Activated naive CD8-positive, alpha-beta T cell (primary cell): ENCODE data around the gene SULT4A1.

Experiments used
- H3K27ac Mint-ChIP-seq: one replicate; pipeline ENCODE4 v1.8.0; 2021; ENCODE audit warnings: mixed read lengths
- H3K27me3 Mint-ChIP-seq: one replicate; pipeline ENCODE4 v1.8.0; 2021; ENCODE audit warnings: mixed read lengths
- H3K36me3 Mint-ChIP-seq: one replicate; pipeline ENCODE4 v1.8.0; 2021; ENCODE audit warnings: mixed read lengths
- H3K4me1 Mint-ChIP-seq: one replicate; pipeline ENCODE4 v1.8.0; 2021; ENCODE audit warnings: low read depth, mixed read lengths
- H3K4me3 Mint-ChIP-seq: one replicate; pipeline ENCODE4 v1.8.0; 2021; ENCODE audit warnings: mild to moderate bottlenecking, mixed read lengths
- H3K9me3 Mint-ChIP-seq: one replicate; pipeline ENCODE4 v1.8.0; 2021; ENCODE audit warnings: low read depth, mixed read lengths

Gene SULT4A1

DNA sequence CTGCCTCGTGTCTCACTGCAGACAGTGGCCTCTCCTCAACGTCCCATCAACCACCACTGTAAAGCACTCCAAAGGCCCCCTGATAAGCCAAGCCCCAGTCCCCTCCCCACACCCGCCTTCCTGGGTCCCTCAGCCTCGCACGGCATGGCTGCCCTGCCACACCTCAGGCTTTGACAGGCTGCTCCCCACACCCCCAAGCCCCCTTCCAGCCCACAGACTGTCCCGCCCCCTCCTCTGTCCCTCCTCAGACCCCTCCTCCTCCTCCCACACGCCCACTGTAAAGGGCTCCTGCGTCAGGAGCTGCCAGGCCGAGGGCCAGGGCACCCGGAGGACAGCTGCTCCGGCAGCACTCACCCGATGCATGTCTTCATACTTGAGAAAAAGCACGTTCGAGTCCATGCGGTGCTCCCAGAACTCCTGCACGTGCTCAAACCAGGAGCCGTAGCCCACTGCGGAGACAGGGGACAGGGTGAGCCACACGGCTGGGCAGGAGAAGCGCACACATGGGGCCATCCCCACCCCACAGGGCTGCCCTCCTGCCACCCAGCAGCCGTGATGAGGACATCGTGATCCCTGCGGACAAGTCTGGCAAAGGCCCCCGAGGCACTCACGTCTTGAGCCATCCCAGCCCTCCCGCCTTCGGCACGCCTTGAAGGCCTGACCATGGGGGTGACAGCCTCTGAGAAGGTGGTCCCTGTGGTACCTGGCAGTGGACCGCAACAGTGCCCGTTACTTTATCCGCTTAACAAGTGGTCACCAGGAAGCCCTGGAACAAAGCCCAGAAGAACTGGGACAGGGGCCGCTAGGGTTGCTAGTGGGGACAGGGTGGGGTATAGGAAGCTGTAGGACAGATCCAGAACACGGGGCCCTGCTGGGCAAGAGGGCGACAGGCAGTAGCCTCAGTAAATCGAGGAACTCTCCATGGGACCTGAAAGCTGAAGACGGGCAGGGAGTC is 28.8 kb downstream of the SULT4A1 start:
- Mint-ChIP-seq H3K4me3 (no peak overlapping the region), H3K4me1 (no peaks in the 10 kb centered on the region), H3K36me3 (no peaks in the 10 kb centered on the region), H3K9me3 (no peaks in the 10 kb centered on the region), H3K27ac (no peak overlapping the region), H3K27me3 (no peaks in the 10 kb centered on the region)

DNA sequence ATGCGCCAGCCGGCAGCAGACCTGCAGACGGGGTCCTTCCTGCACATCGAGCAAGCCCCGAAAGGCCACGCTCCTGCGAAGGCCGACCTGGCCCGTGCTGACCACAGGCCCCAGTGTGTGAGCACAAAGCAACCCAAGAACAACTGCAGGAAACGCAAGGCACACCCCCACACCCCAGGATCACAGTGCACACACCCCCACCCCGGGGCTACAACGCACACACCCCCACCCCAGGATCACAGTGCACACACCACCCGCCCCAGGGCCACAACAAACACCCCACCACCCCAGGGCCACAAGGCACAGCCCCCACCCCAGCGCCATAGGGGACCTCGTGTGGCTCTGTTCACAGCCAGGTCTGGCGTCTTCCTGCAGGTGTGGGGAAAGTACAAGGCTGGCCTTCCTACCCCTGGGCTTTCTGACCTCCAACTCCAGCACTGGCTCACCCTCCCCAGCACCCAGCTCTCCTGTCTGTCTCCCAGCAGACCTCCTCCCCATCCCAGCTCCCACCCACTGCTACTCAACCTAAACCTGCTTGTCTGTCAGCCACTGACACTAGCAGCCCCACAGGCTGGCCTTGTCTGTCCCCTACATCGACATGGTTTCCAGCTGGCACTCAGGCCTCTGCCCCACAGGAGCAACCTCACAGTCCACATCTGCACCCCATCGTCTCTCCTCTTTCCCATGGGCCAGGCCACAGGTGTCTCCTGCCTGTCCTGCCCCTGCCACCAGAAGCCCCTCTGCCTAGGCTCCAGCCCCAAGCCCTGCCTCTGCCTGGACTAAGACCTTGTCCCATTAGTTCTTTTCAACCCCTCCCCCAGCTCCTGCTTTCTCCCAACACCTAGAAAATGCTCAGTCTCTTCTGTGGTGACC is 29.7 kb downstream of the SULT4A1 start:
- no peaks in the 10 kb centered on the region for H3K4me1 Mint-ChIP-seq
- H3K36me3 Mint-ChIP-seq, result no peaks in the 10 kb centered on the region
- no peaks in the 10 kb centered on the region for H3K27me3 Mint-ChIP-seq
- no peak overlapping the region for H3K4me3 Mint-ChIP-seq
- H3K9me3 Mint-ChIP-seq, result no peaks in the 10 kb centered on the region
- no peak overlapping the region for H3K27ac Mint-ChIP-seq

DNA sequence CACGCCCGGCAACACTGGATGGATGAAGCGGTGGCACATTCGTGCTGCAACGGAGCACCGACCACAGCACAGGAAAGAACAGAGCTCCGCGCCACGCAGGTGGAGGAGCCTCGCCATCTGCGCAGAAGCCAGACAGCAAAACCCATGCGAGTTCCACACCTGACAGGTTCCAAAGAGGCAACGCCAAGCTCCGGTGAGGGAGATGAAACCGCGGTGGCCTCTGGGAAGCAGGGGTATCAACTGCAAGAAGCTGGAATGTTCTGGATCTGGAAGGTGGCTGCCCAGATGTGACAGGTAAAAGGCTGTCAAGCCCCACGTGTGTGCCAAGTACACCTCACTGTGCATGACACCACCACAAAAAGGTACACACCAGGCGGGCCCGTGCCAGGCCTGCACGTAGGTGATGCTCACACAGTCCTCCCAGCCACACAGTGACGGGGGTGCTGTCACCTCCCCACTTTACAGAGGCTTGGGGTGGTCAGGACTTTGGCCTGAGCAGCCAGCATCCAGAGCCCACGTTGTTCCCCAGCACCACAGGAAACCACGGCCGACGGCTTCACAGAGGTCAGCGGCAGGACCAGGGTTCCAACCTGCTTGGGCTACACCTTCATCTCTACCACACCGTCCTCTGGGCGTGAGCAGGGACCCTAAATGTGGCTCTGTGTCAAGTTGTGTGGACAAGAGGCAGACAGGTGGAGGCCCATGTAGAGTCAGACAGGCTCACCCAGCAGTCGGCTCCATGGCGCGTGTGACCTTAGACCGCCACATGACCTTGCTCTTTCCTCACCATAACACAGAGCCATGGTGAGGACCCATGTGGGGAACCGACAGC is 30.5 kb downstream of the SULT4A1 start:
- H3K27me3 Mint-ChIP-seq, result no peaks in the 10 kb centered on the region
- no peaks in the 10 kb centered on the region for H3K36me3 Mint-ChIP-seq
- H3K27ac Mint-ChIP-seq, result no peak overlapping the region
- no peak overlapping the region for H3K4me3 Mint-ChIP-seq
- no peaks in the 10 kb centered on the region for H3K9me3 Mint-ChIP-seq
- no peaks in the 10 kb centered on the region for H3K4me1 Mint-ChIP-seq

DNA sequence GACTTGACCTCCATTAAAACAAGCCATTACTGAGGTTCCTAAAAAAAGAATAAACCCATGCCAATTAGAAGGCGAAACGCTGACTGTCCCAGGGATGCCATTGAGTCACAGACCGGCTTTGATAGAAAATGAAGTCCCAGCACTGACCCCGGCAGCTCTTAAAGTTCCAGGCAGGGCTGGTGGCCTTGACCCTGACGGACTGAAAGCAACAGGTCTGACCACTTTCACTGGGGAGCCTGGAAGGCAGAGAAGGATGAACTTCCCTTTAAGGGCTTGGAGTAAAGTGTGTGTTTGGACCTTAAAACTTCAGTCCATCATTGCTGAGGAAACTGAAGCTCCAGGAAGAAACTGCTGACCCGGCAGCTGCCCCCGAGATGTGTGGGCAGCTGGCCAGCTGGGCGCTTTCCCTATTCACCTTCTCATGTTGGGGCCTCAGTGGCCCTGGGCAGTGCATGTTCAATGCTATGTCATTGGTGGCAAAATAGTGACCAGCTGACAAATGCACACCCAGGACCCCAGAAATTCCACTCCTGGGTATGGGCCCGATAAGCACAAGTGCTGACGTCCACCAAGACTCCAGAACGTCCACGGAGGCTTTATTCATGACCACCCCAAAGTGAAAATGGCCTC is 31.3 kb downstream of the SULT4A1 start:
- H3K4me1 Mint-ChIP-seq, result no peaks in the 10 kb centered on the region
- H3K4me3 Mint-ChIP-seq, result no peak overlapping the region
- H3K36me3 Mint-ChIP-seq, result no peaks in the 10 kb centered on the region
- H3K27me3 Mint-ChIP-seq, result no peaks in the 10 kb centered on the region
- H3K9me3 Mint-ChIP-seq, result no peaks in the 10 kb centered on the region
- no peak overlapping the region for H3K27ac Mint-ChIP-seq

DNA sequence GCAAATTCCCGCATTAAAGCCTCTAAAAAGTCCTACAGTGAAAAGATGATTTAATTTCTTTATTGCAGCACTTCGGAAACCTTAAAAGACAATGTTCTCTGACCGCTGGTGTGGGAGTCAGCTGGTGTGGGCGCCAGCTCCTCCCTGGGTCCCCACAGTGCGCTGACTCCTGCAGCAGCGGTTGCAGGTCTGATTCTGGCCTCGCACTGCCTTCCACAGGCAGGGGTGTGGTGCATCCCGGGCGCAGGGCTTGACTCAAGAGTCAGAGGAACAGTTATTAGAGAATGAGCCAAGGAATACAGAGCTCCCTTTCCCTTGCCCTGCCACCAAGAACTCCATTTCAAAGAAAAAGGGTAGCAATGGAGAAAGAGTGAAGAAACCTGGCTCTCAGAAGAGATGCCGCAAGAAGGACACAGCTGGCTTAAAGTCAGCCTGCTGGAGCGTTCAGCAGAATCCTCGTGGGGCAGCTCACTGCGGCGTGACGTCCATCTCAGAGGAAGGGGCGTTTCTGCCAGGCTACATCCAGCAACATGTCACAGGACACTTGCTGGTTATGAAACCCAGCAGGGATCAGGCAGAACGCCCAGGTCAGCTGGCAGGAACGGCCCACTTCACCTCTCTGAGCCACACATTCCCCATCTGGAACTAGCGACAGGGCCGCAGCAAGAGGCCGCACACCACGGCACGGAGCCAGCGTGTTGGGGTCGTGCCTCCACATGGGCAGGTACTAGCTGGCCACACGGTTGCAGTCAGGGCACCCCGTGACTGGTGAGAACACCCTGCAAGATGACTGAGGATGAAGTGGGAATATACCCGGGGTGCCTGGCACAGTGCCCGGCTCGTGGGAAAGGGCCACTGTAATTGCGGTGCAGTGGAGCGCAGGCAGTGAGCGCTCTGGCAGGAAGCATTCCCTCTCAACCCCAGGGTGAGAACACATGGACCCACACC is 32.1 kb downstream of the SULT4A1 start:
- Mint-ChIP-seq H3K4me3 (no peak overlapping the region), H3K27ac (no peak overlapping the region), H3K27me3 (peaks cover 4% of the 10 kb centered on the region), H3K4me1 (no peaks in the 10 kb centered on the region), H3K36me3 (no peaks in the 10 kb centered on the region), H3K9me3 (no peaks in the 10 kb centered on the region)

DNA sequence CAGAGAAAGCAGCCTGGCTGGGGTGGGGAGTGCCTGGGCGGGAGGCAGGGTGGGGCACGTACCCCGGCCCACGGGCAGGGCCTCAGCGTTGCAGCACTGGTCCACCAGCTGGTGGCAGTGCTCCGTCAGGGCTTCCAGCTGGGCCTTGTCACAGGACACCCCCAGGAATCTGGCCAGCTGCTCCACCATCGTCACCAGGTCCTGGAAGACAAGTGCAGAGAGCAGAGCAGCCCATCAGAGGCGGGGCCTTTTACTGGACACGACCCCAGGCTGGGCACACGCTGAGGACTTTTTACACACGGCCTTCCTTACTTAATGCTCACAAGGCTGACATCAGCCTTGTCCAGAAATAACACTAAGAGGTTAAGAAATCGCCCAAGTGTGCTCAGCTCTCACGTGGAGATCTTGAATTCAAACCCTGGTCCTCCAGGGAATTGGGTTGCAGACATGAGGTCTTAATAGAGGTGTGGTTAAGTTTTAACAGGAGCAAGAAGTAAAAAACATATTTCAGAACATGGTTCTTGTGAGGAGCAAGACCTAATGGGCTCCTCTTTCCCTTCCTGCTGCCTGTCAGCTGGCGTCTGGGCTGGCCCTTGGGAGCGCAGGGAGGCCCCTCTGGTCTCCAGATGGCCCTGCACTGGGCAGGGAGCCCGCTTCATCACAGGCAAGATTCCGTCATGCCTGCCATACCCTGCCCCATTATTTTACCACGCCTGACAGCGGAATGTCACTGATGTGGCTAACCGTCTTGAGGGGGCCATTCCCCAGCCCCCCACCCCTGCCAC is 33.1 kb downstream of the SULT4A1 start:
- H3K4me3 Mint-ChIP-seq, result no peak overlapping the region
- no peaks in the 10 kb centered on the region for H3K36me3 Mint-ChIP-seq
- peaks cover 6% of the 10 kb centered on the region for H3K27me3 Mint-ChIP-seq
- no peak overlapping the region for H3K27ac Mint-ChIP-seq
- no peaks in the 10 kb centered on the region for H3K9me3 Mint-ChIP-seq
- no peaks in the 10 kb centered on the region for H3K4me1 Mint-ChIP-seq

DNA sequence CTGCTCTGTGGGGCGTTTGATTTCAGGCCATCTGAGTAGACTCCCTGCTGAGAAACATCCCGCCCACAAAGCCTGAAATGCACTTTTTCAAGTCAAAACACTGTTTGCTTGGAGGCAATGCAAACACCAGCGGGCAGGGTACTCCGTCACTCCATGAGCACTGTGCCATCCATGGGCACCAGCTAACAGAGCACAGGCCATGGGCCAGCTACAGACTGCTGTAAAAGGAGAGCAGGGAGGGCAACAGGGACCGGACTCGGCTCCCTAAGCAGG is 33.7 kb downstream of the SULT4A1 start:
- H3K9me3 Mint-ChIP-seq, result no peaks in the 10 kb centered on the region
- H3K36me3 Mint-ChIP-seq, result no peaks in the 10 kb centered on the region
- no peaks in the 10 kb centered on the region for H3K4me1 Mint-ChIP-seq
- H3K27me3 Mint-ChIP-seq, result peaks cover 6% of the 10 kb centered on the region
- H3K27ac Mint-ChIP-seq, result no peak overlapping the region
- H3K4me3 Mint-ChIP-seq, result no peak overlapping the region

DNA sequence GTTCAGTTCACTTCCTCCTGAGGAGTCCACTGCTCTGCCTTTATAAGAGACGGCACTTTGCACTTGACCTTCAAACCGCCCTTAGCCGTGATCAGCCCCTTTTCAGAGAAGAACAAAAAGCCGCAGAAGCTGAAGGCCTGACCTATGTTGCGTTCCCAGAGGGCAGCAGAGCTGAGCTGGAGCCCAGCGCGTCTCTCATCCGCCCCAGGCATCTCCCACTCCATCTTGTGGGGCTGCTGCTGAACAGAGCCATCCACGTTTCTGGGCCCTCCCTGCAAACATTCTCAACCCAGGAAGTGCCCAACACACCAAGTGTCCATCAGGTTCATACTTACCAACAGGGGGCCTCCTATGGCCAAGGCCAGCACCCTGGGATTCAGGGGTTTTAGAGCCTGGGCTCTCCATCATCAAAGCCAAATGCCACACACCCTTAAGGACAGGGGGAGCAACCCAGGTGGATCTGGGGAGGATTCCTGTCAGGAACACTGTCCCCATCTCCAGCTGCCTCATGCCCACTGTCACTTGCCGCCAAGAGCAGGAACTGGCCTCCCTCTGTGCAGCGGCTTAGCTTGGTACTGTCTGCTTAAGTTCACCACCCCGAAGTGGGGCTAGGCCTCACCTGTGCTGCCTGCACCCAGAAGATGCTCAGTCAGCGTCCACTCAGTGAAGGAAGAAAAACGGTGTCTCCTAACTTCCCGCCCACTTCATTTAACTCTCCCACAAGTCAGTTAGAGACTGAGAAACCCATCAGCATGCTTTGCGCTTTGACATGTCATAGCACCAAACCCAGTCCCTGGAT is 34.2 kb downstream of the SULT4A1 start:
- H3K27ac Mint-ChIP-seq, result no peak overlapping the region

DNA sequence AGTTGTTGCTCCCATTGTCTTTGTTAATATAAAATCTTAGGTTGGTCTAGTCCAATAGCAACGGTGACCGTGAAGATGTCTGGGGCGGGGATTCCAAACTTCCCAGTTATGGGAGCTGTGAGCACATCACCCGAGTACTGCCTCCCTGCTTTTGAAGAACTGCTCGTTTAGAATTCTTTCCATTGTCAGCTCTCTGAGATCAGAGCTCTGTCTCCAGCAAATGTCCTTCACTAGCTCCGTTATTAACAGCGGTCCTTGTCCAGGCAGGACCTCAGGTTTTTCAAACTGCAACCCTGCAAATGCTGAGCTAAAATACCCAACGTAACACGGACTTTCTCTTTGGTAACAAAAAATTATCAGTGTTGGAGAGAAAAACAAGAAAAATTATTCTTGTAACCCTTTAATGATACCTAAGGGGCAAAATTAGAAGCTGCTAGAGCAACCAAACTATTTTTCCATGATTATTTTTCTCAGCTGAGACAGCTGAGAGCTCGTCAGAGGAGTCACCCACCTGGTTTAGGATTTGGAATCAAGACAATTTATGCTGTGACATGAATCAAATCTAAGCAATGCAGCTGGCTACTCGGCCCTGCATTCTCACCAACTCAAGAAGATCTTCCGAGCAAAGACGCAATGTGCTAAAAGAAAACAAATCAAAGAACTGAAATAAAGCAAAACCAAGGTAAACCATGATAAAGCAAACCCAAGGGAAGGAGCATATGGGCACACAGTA is 35.1 kb downstream of the SULT4A1 start:
- Mint-ChIP-seq H3K27ac (no peak overlapping the region), H3K27me3 (peaks cover 9% of the 10 kb centered on the region), H3K36me3 (no peaks in the 10 kb centered on the region), H3K4me3 (no peak overlapping the region), H3K4me1 (no peaks in the 10 kb centered on the region), H3K9me3 (no peaks in the 10 kb centered on the region)

More for the DNA sequence above, 34.2 kb downstream of the SULT4A1 start:
- Mint-ChIP-seq H3K4me3 (no peak overlapping the region), H3K36me3 (no peaks in the 10 kb centered on the region), H3K9me3 (no peaks in the 10 kb centered on the region), H3K27me3 (peaks cover 6% of the 10 kb centered on the region), H3K4me1 (no peaks in the 10 kb centered on the region)

DNA sequence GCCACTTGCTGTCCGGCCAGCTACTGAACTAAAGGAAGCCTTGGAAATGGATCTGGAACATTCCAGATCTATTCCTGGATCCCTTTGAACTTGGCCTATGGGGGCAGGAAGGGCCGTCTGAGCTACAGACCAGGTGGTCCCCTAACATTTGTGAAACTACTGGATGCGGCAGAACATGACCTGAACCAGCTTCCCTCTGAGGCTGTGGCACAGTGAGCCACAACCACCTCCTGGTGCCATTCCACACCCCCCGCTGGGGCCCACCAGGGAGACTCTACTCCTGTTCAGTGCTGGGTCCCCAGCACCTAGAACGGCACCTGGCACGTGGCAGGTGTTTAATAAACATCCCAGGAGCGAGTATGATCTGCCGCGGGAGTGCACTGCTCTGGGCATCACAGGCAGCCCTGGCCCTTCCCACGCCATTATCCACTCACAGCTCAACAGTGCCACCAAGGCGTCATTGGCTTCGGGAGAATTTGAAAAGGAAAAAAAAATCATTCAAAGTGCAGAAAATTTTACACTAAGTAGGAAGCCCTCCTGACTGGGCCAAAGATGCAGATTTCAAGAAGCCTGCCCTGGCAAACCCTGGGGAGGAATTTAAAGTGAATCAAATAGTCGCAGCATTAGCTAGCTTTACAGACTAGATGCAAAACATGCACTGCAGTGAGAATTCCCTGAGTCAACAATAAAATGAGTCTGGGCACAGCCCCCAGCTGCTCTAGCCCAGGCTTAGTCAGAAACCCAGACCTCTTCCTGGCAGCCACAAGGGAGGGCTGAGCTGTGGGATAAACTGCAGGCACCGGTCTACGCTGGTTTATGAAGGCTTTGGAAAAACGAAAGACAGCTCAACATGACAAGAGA is 35.9 kb downstream of the SULT4A1 start:
- Mint-ChIP-seq H3K9me3 (no peaks in the 10 kb centered on the region), H3K4me3 (no peak overlapping the region), H3K4me1 (no peaks in the 10 kb centered on the region), H3K27ac (no peak overlapping the region), H3K27me3 (peaks cover 15% of the 10 kb centered on the region), H3K36me3 (no peaks in the 10 kb centered on the region)

DNA sequence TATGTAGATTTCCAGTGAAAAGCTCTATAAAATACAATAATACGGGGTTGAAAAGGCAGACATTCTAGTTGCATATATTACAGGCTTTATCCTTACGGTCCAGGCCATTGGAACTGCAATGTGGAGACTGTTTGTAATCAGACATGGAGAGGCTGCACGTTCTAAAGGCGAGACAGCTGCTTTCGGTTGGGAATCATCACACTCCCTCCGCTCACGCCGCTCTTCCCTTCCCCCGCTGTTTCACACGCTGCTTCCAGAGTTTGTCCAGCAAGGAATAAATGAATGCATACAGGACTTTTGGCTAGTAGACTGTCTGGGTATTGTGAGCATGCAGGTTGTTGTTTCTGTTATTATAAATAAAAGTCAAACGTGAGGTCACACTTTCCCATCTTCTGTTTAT is 36.7 kb downstream of the SULT4A1 start:
- Mint-ChIP-seq H3K27me3 (peaks cover 15% of the 10 kb centered on the region), H3K4me1 (no peaks in the 10 kb centered on the region), H3K36me3 (no peaks in the 10 kb centered on the region), H3K27ac (no peak overlapping the region), H3K4me3 (no peak overlapping the region), H3K9me3 (no peaks in the 10 kb centered on the region)
